HFFc6 (cell line): ENCODE measurements around the gene SMC5. TPM values are rescaled to one million over a fixed set of nuclear protein-coding genes. Genes with fewer than 3 reads are reported as not detected.

Experiments
- DNase-seq: peaks from one replicate; pipeline ENCODE4 v3.0.0-alpha.2; 2018
- H3K27ac Mint-ChIP-seq: 2 replicates; pipeline ENCODE4 v1.8.0; 2020; ENCODE audit warnings: mild to moderate bottlenecking, mixed read lengths
- H3K27me3 Mint-ChIP-seq: 2 replicates; pipeline ENCODE4 v1.8.0; 2021; ENCODE audit warnings: mild to moderate bottlenecking, moderate library complexity, mixed read lengths; ENCODE audit not compliant: insufficient read depth
- H3K36me3 Mint-ChIP-seq: 2 replicates; pipeline ENCODE4 v1.8.0; 2021; ENCODE audit warnings: low read depth, mixed read lengths
- H3K4me1 Mint-ChIP-seq: 2 replicates; pipeline ENCODE4 v1.8.0; 2020; ENCODE audit warnings: low read depth, mixed read lengths
- H3K4me3 Mint-ChIP-seq: 2 replicates; pipeline ENCODE4 v1.8.0; 2020; ENCODE audit warnings: mild to moderate bottlenecking, moderate library complexity, mixed read lengths
- H3K9me3 Mint-ChIP-seq: 2 replicates; pipeline ENCODE4 v1.8.0; 2020; ENCODE audit warnings: mild to moderate bottlenecking, mixed read lengths
- total RNA-seq, 6 experiments: library from RNA; stranded (reverse); fragmentation: NEBNext Ultra II Directional; extraction: Animal tissue kit (Norgen Biotek cat#: 25700); gene quantifications; 2 replicates in 1 of 6; 3 replicates in 5 of 6; pipeline ENCODE4 v1.2.3, GENCODE V29; 2021
- TF ChIP-seq, protein P1 (sequence below): fragments of 200-600 bp; sonication (generic); IDR thresholded peaks from 2 replicates; pipeline ENCODE4 v1.5.0; 2021; ENCODE audit warnings: antibody characterized with exemption, mild to moderate bottlenecking

Gene SMC5
- total RNA-seq, 6 experiments from 2014 or later: 16.4 to 20.3 (median 19.2) TPM

DNA sequence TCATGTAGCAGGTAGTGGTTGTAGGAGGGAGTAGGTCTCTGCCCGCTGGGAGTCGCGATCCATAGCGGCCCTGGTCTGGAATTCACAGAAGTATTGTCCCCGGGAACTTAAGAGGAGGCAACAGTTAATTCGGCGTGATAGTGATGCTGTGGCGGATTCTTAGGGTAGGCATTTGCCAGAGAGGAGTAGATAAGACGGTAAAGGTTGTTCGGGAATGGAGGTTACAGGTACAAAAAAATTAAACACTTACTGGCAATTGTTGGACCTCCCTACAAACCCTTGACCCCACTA, 679 bp downstream of the SMC5 start:
- Mint-ChIP-seq H3K27me3 (no peaks in the 10 kb centered on the region; the same call in none of the 2 replicates), H3K27ac (peak overlapping the region; percentile 99), H3K4me3 (peak overlapping the region; percentile 96), H3K9me3 (peaks cover 6% of the 10 kb centered on the region), H3K4me1 (peaks cover 80% of the 10 kb centered on the region), H3K36me3 (peaks cover 46% of the 10 kb centered on the region)
- TF ChIP-seq, protein P1, sequence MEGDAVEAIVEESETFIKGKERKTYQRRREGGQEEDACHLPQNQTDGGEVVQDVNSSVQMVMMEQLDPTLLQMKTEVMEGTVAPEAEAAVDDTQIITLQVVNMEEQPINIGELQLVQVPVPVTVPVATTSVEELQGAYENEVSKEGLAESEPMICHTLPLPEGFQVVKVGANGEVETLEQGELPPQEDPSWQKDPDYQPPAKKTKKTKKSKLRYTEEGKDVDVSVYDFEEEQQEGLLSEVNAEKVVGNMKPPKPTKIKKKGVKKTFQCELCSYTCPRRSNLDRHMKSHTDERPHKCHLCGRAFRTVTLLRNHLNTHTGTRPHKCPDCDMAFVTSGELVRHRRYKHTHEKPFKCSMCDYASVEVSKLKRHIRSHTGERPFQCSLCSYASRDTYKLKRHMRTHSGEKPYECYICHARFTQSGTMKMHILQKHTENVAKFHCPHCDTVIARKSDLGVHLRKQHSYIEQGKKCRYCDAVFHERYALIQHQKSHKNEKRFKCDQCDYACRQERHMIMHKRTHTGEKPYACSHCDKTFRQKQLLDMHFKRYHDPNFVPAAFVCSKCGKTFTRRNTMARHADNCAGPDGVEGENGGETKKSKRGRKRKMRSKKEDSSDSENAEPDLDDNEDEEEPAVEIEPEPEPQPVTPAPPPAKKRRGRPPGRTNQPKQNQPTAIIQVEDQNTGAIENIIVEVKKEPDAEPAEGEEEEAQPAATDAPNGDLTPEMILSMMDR: no peak
- no peak for DNase-seq

DNA sequence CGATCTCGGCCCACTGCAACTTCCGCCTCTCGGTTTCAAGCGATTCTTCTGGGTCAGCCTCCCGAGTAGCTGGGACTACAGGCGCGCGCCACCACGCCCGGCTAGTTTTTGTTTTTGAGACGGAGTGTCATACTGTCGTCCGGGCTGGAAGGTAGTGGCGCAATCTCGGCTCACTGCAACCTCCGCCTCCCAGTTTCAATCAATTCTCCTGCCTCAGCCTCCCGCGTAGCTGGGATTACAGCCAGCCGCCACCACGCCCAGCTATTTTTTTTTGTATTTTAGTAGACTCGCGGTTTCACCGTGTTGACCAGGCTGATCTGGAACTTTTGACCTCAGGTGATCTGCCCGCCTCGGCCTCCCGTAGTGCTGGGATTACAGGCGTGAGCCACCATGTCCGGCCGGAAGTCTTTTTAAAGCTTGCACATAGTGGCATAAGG, 1.2 kb downstream of the SMC5 start:
- Mint-ChIP-seq H3K27ac (peak overlapping the region; percentile 99; the same call in 1 of the 2 replicates), H3K4me3 (peak overlapping the region; percentile 96), H3K9me3 (peaks cover 6% of the 10 kb centered on the region), H3K4me1 (peaks cover 79% of the 10 kb centered on the region), H3K27me3 (no peaks in the 10 kb centered on the region; the same call in none of the 2 replicates), H3K36me3 (peaks cover 52% of the 10 kb centered on the region)
- TF ChIP-seq, protein P1: no peak
- DNase-seq: no peak

DNA sequence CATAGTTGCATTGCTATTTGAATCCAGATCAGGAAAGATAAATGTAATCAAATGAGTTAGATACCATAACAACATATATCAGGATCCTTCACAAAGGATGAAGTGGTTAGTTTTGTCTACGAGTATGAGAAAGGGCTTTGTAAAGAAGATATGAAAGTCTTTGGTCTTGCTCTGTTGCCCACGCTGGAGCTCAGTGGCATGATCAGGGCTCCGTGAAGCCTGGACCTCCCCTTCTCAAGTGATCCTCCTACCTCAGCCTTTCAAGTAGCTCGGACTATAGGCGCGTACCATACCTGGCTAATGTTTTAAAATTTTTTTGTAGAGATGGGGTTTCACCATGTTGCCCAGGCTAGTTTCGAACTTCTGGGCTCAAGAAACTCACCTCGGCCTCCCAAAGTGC, 1.8 kb downstream of the SMC5 start:
- Mint-ChIP-seq H3K27ac (no peak overlapping the region), H3K27me3 (no peaks in the 10 kb centered on the region; the same call in none of the 2 replicates), H3K4me1 (peaks cover 80% of the 10 kb centered on the region), H3K4me3 (peak overlapping the region; percentile 96), H3K36me3 (peaks cover 58% of the 10 kb centered on the region), H3K9me3 (peaks cover 6% of the 10 kb centered on the region)
- TF ChIP-seq, protein P1: no peak
- DNase-seq: no peak

GRCh38 chr9:70261131-70261870, 2.5 kb downstream of the SMC5 start:
- H3K4me1 Mint-ChIP-seq: peaks cover 80% of the 10 kb centered on the region
- H3K27ac Mint-ChIP-seq: peak overlapping the region; percentile 9; the same call in 1 of the 2 replicates
- no peak for DNase-seq
- peaks cover 6% of the 10 kb centered on the region for H3K9me3 Mint-ChIP-seq
- H3K36me3 Mint-ChIP-seq: peaks cover 60% of the 10 kb centered on the region
- no peaks in the 10 kb centered on the region; the same call in none of the 2 replicates for H3K27me3 Mint-ChIP-seq
- TF ChIP-seq, protein P1: no peak
- peak overlapping the region; percentile 96 for H3K4me3 Mint-ChIP-seq

DNA sequence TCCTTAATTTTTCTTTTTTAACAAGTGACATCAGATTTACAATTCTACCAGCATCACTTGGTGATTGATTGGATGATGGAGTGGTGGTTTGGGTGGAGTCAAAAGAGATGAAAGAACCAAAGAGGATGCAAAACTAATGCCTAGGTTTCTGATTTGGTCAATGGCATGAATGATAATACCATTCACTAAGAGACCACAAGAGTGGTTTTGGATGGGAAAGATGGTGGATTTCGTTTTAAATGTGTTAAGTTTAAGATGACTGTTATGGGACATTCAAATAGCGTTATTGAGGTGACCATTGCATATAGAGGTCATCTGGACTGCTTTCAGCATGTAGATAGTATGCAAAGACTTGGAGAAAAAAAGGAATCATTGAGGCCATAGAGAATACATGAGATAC, 3.6 kb downstream of the SMC5 start:
- H3K27ac Mint-ChIP-seq: peak overlapping the region; percentile 5; the same call in 1 of the 2 replicates
- no peak for DNase-seq
- H3K36me3 Mint-ChIP-seq: peaks cover 61% of the 10 kb centered on the region

More for the DNA sequence above, 3.6 kb downstream of the SMC5 start:
- H3K27me3 Mint-ChIP-seq: no peaks in the 10 kb centered on the region; the same call in 1 of the 2 replicates
- peaks cover 6% of the 10 kb centered on the region for H3K9me3 Mint-ChIP-seq
- peak overlapping the region; percentile 15 for H3K4me3 Mint-ChIP-seq
- TF ChIP-seq, protein P1: no peak
- peaks cover 73% of the 10 kb centered on the region for H3K4me1 Mint-ChIP-seq
